RPMI7951 (cell line): ENCODE results near the gene MAP3K5. TPM values are rescaled to one million over a fixed set of nuclear protein-coding genes. Genes with fewer than 3 reads are reported as not detected.
A peak's percentile ranks its signal among the peaks of the same experiment; 100 is the strongest.
"Not testable (repeated sequence)": the region's sequence is repeated elsewhere in the genome, so short reads cannot be mapped to it uniquely, and the experiment has no call there.

Experiments used
- DNase-seq: peaks from one replicate; pipeline ENCODE4 v3.0.0-alpha.2; 2012; ENCODE audit warnings: low read depth
- total RNA-seq: library from RNA; depleted of rRNA; stranded (reverse); fragments of >200 nt; shearing (Covaris generic); gene quantifications from 2 replicates; pipeline ENCODE4 v1.2.3, GENCODE V29; 2014

Gene MAP3K5
- total RNA-seq, 1 experiment from 2014 or later, result 6.2 TPM

DNA sequence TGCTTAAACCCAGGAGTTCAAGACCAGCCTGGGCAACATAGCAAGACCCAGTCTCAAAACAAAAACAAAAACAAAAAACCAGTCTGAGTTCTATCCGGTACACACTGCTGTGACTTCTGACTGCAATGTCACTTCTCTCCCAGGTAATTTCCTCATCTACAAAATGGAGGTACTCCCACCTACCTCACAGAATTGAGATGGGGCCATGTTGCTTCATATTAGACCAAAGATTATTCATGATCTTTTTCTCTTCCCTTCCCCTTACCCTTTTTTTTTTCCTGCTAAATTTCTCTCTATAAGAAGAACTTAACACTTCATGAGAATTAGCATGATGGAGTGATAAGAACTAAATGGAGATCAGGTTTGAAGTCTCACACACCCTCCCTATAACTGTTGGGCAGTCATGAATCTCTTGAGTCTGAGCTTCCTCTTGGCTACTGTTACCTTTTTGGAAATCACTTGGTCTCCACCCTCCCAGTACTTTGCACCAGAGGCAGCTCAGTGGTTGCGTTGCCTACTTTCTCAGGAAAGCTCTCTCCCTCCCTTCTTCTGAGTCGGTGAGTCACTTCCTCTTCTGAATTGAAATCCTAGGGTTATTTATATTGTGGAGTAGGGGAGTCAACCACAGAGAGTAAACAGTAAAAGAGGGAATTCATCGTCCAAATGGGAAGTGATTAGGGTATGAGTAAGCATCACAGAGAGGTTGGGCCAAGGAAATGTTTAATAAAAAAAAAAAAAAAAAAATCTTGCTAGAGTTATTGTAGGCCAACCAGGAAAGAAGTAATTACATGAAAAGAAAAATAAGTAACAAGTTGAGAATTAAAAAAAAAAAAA, 182.2 kb downstream of the MAP3K5 start:
- peak; percentile 99 for DNase-seq

DNA sequence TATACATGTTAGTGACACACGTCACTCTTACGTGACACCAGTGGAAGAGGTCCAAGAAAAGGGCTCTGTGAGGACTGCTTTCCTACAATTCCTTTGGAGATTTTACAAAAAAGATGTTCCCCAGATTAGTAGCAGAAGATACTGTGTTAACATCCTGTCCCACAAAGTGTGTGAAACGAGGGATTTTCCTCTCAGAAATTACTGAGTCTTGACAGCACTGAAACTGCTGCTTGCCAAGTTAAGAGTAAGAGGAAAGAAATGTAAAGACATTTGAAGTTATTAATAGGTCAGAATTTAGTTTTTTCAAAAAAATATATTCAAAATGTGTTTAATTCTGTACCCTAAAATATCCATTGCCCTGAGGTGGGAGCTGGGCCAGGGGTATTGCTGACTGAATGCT, 183.3 kb downstream of the MAP3K5 start:
- DNase-seq, result peak; percentile 60

DNA sequence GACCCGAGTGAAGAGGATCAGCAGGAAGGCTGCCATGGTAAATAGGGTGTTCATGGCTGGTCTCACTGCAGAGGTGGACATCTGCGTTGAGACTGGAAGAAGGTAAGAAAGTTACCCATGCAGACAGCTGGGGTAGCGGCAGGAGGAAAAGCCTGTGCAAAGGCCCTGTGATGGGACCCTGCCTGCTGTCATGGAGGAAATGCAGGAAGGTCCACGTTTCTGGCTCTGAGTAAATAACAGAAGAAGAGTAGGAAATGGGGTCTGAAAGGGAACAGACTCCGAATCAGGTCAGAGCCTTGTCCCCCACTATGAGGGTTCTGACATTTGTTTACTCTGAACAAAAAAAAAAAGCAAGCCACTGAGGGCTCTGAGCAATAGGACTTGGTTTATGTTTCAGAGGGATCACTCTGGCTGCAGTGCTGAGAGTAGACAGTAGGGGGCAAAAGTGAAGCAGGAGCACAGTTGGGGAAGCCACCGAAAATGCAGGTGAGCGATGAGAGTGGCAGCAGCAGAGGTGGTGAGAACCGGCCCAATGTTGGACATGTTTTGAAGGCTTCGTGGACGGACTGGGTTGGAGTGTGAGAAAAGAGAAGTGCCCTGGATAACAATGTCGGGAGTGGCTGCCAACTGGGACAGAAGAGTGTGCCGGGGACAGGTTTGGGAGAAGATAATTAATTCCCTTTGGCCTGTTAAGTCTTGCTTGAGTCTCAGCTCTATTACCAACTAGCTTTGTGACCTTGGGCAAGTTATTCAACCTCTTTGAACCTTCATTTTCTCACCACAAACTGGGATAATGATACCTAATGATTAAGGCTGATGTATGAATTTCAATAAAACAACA, 184.1 kb downstream of the MAP3K5 start:
- peak; percentile 55 for DNase-seq

DNA sequence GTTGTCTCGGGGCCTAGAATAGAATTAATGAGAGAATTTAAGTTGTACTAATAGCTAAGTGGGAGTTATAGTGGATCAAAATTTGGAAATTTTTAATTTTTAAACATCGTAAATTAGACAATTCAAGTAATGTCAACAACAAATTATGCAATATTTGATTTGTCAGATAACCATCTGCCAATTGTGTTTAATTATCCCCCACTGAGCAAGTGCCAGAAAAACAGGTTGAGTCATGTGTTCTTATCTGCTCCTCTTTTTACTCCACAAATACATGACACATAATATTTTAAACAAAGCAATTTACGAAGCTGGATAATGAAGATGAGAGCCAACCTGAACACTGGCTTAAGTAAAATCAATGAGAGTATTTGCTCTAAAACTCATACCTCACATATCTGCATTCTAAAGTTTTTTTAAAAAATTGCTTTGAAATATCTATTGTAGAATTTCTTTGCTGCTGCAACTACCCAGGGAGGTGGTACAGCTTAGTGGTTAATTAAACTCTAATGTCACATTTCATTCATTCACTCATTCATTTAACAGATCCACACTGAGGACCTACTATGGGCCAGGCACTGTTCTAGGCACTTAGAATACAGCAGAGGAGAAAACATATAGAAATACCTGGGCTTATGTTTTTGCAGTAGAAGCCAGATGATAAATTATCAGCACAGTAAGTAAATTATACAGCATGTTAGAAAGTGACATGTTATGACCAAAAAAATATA, 184.9 kb downstream of the MAP3K5 start:
- DNase-seq, result peak; percentile 28

DNA sequence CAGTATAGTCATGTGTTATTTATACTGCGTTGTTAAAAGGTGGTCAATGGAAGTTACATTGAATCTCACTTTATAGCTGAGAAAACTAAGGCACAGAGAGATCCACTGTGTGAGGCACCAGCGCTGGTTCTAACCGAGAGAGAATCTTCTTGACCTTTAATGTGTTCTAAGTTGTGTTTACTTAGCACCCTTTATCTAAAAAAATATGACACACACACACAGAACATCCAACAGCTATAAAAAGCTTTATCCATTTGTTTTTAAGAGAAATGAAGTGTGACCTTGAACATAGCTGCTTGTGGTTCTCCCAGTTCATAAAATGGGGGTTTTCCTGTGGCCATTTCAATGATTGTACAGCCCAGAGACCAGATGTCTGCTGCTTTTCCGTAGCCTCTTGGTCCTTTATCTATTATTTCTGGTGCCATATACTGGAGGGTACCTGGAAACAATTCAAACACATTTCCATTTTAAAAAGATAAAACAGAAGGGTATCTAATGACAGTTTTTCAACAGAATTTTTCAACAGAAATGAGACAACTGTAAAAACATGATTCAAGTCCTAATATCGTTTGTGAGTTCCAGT, 187.3 kb downstream of the MAP3K5 start:
- no peak for DNase-seq

DNA sequence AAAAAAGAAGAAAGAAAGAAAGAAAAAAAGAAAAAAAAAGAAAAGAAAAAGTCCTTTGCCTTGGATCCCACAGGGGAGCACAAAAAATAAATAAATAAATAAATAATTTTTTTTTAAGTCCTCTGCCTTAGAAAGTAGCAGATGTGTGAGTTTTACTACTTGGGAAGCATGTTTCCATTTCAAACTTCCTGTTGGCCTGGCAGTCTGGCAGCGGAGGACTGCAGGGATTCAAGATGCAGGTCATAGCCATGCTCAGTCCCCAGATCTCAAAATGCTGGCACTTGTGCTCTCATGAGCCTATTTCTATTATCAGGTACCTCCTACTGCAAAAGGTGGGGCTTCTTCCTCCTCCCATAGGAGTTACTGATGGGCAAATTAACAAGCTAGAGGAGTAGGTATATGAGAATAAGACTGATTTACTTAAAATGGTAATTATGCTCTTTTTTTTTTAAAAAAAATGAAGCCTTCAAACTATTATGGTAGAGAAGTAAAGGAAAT, 187.9 kb downstream of the MAP3K5 start:
- DNase-seq, result no peak

DNA sequence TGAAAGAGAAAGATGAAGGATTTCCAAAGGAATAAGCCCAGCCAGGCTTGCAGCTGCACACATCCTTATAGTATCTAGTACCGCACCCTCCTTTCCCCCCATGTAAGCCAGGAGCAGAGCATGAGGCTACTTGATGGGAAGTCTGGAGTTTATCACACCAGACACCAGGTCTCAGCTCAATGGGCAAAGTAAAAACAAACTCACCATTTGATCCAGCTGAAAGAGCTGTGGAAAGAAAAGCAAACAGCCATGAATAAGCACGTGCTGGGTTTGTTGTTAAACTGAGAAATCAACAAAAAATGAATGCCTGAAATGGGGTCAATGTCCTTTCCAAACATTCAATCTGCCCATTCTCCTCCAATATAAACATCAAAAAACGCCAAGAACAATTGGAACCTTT, 191.5 kb downstream of the MAP3K5 start:
- no peak for DNase-seq

DNA sequence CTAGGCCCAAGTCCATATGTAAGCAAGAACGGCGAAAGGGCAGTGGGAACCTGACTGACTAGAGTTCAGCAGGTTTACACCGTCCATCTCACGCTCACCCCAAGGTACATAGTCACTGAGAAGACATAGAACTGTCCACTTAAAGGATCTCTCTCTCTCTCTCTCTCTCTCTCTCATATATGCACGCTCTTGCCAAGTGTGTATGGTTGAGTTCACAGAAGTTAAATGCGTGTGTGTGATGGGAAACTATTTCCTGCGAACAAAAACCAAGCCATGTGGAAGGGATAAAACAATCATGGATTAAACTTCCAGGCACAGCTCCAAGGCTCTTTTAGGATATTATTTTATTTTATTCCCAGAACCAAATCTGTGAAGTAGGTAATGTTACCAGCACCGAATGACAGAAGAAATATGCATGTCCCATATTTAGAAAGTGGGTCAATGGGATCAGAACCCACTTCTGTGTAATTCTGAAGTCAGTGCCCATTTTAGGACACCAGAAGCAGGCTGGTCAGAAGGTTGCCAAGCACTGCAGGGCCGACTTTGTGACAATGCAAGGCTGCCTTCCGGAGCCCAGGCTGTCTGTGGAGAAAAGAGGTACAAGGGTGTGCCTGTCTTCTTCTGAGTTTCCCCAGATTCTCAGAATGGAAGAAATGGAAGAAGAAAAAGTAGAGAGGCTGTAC, 192.8 kb downstream of the MAP3K5 start:
- DNase-seq, result no peak

DNA sequence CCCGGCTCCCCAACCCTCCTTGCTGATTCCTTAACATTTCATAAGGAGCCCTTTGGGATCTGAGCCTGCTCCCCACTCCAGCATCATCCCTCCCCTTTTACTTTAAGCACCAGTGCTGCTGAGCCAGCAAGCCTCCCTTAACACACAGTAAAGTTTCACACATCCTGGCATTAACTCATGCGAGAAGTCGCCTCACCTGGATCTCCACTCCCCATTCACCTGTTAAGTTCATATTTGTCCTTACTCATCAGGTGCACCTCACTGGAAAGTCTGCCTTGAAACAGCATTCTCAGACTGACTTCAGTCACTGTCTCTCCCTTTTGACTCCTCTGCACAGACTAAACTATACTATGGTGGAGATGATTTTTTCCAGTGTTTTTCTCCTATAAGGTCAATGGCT, 194.2 kb downstream of the MAP3K5 start:
- no peak for DNase-seq

DNA sequence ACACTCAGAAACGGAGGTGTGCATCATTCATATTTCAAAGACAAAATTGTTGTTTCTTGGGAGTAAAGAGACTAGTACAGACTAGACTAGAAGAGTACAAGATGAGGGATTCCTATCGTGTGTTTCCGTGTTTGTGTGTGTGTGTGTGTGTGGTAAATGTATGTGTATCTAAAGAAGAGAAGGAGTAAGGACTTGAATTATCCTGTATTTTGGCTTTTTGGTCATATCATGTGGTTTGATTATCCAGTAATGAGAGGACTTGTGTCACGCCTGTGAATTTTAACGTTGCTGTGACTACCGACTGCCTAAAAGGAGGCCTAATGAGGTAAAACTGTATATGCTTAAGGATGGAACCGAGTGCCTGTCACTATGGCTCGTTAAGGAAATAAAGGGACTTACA, 197.6 kb downstream of the MAP3K5 start:
- DNase-seq, result no peak

DNA sequence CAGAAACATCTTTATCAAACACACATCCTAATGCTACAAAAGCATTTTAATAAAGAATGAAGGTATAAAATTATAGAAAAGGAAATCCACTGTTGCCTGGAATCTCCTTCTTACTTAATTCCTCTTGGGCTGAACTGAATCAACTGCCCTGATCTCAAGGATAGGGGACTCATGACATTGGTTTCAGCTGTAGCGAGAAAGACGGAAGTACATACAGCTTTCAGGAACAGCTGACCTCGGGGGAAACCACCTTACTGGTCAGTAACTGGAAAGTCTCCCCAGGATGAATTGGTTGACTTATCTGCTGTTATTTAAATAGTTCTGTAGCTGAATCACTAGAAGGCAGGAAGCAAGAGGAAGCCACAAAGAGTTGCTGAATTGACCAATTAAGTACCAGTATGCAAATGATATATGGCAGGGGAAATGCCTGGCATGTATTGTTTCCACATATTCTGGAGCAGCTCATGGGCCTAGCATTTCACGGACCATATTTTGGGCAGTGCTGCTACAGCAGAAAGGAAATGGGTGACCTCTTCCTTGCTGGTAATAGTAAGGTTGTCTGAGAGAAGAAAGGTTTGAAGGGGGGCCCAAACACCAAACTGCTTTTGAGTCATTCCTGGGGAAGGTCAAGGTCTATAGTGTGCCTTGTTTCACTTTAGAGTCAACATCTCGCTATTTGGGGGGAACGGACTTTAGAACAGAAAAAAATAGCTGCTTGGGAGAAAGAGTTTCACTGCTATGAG, 198.4 kb downstream of the MAP3K5 start:
- peak; percentile 99 for DNase-seq

DNA sequence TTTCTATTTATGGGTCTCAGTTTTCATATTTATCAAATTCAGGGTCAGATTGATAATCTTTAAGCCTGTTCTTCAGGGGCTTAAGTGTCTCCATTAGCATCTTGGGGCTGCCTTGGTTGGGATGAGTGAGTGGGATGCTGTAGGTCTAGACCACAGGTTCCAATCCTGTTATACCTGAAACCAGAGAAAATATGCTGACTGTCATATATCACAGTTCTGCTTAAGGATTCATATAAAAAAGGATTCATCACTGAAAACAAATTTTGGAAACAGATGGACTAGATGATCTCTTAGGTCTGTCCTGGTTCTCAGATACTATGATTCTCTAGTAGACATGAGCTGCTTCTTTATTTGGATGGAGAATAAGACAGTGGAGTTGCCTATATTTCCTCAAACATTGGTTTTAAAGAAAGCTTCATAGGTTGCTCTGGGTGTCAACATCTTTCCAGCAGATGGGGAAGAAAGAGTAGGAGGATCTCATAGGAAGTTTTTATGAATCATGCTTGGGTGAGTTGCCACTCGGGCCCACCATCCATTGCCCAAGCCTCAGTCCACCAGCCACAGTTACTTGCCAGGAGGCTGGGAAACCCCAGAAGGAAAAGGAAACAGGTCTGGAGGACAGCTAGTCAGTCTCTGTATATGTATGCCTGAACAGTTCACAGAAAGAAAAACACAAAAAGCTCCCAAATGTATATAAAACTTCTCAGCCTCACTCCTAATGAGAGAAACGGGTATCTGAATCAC, 199.2 kb downstream of the MAP3K5 start:
- DNase-seq, result peak; percentile 83

DNA sequence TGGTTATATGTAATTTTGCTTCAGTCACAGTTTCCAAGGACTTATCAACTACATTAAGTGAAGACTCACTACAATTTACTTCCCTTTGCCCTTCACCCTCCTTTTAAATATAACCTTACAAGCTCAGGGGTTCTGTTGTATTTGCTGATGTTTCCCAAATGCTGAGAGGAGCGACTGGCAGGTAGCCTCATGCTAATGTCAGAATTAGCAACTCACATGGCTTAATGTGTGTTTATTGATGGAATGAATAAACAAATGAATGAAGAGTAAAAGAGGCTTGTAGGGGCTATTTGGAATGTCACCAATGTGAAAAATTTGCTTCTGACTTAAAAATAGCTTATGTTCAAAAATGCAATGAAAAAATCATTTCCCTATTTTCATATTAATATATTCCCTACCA, 200.7 kb downstream of the MAP3K5 start:
- DNase-seq, result no peak

DNA sequence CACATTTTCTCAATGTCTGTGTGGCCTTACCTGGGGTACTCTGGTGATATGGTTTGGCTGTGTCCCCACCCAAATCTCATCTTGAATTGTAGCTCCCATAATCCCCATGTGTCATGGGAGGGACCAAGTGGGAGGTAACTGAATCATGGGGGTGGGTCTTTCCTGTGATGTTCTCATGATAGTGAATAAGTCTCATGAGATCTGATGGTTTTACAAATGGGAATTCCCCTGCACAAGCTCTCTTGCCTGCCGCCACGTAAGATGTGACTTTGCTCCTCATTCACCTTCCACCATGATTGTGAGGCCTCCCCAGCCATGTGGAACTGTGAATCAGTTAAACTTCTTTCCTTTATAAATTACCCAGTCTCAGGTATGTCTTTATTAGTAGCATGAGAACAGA, 201.4 kb downstream of the MAP3K5 start:
- DNase-seq, result not testable (repeated sequence)

DNA sequence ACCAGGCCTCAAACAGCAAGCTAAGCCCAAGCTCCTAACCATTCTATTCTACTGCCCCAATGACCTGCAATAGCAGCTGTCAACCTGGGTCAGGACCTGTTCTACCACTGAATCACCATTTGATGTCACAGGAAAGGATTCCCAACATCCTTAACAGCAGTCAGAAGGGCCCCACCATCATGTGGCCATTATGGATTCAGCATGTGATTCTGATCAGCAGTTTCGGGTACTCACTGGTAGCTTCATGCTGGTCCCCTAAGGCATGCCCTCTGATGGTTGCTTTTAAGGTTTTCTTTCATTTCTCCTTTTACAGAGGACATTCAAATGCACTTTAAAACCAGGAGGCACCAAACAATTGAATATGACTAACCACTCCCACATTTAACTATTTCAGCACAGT, 204.8 kb downstream of the MAP3K5 start:
- DNase-seq, result no peak

DNA sequence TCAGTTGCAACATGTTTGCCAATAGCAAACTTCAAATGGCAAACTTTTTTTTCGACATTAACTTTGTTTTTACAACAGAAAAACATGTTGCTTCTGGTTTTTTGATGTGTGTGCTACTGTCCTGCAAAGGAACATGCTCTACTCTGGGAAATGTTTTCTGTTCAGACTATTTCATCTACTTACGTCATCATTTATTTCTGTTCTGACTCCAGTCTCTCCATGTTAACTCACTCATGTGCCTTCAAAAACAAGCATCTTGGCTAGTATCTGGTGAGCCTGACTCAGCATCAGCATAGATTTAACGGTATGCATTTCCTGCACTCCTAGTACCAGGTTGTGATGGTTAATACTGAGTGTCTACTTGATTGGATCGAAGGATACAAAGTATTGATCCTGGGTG, 206.0 kb downstream of the MAP3K5 start:
- DNase-seq, result peak; percentile 19

DNA sequence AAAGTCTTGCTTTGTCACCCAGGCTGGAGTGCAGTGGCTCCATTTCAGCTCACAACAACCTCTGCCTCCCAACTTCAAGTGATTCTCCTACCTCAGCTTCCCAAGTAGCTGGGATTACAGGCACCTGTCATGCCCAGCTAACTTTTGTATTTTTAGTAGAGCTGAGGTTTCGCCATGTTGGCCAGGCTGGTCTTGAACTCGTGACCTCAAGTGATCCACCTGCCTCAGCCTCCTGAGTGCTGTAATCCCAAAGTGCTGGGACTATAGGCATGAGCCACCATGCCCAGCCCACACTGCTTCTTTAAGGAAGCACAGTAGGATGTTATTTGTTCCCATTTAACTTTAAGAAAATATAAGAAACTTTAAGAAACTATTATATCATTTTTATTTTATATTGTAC, 206.8 kb downstream of the MAP3K5 start:
- DNase-seq, result not testable (repeated sequence)

DNA sequence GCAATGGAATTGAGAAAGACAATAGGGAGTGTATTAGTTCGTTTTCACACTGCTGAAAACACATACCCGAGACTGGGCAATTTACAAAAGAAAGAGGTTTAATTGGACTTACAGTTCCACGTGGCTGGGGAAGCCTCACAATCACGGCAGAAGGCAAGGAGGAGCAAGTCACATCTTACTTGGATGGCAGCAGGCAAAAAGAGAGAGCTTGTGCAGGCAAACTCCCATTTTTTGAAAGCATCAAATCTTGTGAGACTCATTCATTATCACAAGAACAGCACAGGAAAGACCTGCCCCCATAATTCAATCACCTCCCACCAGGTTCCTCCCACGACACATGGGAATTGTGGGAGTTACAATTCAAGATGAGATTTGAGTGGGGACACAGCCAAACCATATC, 208.0 kb downstream of the MAP3K5 start:
- not testable (repeated sequence) for DNase-seq

DNA sequence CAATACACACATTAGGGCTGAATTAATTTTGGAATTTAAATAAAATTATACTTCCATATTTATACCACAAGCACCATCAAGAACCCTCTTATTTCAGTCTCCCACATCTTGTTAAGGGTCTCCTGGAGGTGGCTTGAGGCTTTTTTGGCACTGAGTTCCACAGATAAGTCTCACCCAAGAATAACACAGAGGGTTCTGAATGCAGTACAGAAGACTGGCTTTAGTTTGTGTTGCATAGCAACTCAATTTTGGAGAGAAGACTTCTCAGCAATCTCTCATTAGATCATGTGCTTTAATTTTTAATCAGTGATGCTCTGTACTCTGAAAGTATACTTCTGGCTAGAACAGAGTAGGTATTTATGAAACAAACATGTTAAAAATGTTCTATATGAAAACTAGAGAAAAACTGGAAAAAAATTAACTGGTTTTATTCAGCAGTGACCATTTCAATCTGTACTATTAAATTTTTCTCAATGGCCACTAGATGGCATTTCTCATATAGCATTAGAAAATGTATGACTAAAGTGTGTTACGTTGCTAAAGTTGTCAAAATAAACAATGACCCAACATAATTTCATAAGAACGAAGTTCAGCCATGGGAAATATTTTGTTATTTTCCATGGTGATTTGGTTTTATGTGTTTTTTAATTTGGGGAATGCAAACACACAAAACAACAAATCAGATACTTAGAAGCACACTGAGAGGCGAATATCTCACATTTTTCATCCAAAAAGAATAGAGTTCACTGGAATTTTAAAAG, 209.4 kb downstream of the MAP3K5 start:
- DNase-seq, result peak; percentile 62
